NCI-H446 (cell line): Measurements from ENCODE around the gene LGALSL.

Experiments
- DNase-seq, 2 experiments: peaks; one replicate each; lab custom pipeline; 2025; lab: John Stamatoyannopoulos, UW

The LGALSL gene

GRCh38 chr2:64471600-64471999, 17.6 kb downstream of the LGALSL start:
- no peak for DNase-seq

DNA sequence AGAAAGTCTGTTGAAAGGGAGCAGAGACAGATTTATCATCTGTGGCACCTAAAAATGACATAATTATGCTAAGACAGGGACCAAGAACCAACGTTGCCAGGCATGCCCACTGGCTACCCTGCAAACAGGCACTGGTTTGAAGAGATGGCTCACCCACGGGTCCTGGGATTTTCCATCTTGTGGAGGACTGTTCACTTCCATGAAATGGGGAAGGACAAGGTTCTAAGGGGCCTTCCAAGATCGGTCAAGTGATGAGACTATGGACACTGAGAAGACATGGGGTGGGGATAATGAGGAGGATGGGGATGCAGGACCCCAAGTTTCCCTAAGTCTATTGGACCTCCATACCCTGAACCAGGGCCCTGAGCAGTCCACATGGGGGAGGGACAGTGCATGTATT, 18.9 kb downstream of the LGALSL start:
- DNase-seq, result no peak

DNA sequence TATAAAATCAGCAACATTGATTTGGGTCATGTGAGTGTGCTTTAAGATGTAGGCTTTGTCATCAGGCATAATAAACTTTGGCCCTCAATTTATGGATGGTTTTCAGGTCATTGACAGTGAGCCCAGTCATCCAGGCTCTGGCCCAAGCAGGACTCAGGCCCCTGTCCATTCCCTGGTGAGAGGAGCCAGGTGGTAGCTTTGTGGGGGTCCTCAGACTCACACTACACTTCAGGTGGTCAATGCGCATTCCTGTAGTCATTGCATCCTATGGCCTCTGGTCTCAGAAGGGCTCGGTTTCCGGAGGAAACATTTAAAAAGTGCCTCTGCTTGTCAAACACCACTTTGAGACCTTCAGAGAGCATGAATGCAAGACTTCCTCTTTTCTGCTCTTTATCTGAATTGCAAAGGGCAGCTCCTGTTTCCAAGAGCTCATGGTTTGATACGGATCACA, 20.2 kb downstream of the LGALSL start:
- DNase-seq, result no peak

- DNase-seq, result no peak
Observed at GRCh38 chr2:64474636-64475035, 20.7 kb downstream of the LGALSL start.

- no peak for DNase-seq
Observed at GRCh38 chr2:64477037-64477436, 23.1 kb downstream of the LGALSL start.

- no peak for DNase-seq
Observed at GRCh38 chr2:64477979-64478378, 24.0 kb downstream of the LGALSL start.

DNA sequence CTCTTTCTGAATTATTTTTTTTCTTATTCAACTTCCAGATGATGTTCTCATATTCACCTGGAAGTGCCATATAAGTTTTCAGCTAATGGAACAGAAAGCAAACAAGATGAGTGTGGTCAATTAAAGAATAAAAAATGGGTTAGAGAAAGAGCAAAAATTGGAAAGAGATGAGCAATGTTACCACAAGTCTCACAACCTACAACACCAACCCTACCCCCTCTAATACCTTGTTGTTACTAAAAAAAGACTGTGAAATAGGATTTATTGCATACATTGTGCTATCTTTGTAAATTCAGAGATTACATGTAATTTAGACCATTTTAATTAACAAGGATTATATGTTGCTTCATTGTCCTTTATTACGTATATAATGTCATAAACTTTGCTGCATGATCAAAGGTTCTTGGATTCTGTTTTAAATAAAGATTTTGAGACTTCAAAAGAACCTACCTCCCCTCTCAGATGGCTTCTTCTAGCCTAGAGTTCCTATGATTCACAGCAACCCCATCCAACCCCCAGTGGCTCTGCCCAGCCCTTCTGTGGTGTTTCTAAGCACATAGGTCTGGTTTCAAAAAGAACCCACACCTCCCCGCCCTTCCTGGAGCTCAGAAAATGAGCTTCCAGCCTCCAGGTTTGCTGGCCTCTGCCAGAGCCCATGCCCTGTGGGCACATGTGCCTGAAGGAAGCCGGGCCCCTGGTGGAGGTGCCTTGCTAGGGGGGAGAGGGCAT, 24.7 kb downstream of the LGALSL start:
- DNase-seq, result no peak

DNA sequence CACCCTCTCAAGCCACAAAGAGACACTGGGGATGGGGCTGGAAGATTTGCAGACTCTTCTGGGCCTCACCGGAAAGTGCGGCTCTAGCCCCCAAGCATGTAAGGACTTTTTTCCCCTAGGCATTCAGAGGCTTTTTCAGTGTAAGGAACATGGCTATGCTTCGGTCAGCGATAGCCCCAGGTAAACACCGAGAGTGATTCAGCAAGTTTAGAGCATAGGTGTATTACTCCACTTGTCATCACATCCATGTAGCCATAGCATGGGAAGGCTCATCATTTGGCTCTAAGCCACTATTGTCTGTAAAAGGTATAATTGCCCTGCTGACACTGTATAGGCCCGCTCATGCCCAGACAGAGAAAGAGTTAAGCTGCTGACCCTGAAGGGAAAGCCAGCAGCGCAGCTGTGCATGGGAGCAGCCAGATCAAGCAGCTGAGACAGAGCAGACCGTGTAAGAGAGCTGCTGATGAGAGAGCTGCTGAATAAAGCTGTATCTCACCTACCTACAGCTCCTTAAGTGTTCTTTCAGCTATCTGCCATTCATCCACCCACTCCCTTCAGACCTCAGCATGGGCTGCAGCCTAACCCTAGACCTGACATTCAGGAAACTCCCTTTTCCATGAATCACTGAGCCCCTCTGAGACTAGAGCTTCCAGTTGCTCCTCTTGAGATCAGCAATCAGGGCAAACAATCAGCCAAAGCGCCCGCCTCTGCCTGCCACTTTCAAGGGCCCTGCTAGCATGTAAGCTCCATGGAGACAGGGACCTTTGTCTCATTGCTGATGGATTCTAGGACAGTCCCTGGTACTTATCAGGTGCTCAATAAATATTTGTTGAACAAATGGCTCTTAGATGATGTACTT, 25.5 kb downstream of the LGALSL start:
- DNase-seq, result no peak

DNA sequence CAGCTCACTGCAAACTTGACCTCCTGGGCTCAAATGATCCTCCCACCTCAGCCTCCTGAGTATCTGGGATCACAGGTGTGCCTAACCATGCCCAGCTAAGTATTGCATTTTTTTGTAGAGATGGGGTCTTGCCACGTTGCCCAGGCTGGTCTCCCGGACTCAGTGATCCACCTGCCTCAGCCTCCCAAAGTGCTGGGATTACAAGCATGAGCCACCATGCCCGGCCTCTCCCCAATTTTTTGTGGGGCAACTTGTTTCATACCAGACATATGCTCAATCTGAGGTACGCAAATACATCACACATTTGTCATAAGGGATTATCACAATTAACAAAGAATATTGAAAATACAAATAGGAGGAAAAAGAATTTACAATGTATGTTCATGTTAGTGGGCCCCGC, 27.7 kb downstream of the LGALSL start:
- DNase-seq, result no peak

DNA sequence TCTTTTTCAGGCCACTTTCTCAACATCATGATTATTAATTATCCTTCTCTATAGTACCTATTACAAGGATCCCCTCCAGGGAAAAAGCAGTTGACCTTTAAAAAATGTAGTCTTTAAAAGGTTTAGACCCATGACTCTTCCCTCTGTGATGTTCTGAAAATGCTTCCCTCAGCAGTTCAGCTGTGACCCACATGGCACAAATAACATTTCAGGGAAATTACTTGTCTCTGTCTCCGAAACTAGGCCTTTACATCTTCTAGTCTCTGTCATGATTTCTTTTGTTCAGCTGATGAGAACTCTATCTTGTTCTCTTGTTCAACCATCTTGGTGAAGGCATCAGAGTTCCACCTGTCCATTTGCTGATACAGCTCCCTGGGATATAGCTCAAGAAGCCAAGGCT, 28.3 kb downstream of the LGALSL start:
- no peak for DNase-seq

DNA sequence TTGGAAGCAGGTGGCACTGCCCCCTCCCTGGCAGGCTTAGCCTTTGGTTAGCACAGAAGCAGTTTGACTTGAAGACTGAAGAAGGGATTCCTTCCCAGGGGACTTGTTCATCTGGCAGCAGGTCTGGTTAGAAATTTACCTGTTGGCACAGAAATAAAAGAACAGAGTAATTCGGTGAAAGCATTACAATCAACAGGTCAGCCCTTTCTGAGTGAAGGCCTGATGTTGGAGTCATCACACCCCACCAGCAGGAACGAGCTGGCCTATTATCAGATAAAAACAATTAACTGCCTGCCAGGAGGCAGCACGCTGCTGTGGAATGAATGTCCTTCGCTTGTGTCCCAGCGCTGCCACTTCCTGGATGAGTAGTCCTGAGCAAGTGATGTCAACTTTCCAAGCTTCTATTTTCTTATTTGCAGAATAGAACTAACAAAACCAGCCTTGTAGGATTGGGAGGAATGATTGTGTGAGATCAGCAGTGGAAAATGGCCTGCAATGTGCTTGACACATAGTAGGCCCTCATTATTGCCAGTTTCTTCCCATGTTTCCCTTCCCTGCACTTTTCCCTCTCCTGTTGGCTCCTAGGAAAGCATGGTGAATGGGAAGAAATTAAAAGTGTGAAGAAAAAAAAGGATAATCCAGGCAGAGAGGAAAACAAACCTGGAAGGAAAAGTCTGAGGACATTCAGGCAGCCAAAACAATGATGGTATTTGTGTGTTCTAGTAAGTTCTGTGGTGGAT, 29.0 kb downstream of the LGALSL start:
- DNase-seq, result no peak

- no peak for DNase-seq
Observed at GRCh38 chr2:64485331-64485730, 31.4 kb downstream of the LGALSL start.

DNA sequence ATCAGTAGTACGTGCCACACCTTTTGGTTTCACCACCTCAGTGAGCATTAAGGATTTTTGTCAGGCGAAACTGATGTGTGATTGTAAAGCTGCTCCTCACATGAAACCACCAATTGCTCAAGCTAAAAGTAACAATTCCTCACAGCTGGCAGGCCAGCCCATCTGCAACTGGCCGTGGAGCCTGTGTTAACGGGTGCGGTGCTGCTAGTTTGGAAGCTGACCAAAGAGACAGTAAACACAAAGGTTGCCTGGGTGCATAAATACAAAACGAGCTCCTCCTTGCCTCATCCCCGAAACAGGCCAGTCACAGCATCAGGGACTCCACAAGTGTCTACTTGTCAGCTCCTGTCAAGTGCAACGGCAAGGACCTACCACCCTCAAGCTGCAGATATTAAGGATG, 32.0 kb downstream of the LGALSL start:
- peak in 1 of 2 experiments; percentile 6 for DNase-seq

DNA sequence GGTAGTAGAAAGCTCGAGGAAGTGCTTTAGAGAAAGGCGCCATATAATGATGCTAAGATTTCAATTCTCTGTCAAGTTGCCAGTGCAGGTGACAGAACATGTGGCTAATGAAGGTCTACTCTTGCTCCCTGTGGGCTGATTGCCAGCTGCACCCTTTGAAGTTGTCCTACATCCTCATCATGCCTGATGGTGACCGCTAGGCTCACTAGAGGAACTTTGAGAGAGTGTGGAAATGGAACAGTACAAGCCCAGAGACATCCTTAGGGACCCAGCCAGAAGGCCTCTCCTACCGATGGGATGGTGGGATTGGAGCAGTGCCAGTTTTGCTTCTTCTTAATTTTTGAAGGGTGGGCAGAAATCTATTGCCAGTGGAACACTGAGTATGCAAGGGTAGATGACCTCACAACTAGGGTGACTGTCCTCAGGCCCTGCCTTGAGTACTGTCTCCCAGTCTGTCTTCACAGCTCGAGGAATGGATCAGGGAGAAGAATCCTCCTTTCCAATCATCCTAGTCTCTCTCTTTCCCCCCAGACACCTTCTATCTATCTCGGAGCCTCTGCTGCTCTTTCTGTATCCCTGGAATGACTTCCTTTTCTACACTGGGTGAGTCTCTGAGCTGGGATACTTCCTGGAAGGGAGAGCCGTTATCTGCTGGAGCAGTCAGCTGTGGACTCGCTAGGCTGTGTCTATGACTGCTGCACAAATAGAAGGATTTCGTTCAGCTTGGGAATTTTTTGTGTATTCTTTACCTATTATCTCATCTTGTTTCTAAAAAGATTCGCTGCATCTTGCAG, 33.5 kb downstream of the LGALSL start:
- no peak for DNase-seq

GRCh38 chr2:64488050-64488974, 34.4 kb downstream of the LGALSL start:
- DNase-seq, result peak in 1 of 2 experiments; percentile 67

DNA sequence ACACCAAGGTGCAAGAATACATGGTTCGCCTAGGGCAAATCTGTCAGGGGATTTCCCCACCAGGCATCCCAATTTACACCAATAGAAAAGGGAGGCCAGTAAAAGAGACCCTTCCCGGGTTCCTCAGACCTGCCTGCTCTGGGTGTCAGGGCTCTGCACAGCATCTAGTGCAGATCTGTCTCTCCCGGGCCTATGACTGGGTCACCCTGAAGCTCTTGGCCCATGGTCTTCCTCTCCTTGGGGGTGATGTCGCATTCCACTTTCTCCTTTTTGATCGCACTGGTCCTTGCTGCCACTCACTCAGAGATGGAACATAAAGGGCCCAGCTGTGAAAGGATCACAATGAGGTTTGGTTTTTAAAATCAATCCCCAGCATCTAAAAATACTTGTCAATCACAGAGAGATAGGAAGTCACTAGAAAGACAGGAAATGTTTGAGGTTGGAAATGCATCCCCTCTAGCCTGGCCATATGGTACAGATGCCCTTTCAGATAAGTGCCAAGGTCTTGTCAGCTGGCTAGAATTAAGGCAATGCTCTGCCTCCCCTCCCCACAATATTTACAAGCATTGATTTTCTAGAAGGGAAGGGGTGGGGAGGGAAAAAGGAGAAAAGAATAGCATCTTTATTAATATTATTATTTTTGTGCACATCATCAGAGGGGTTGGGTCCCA, 35.3 kb downstream of the LGALSL start:
- no peak for DNase-seq

DNA sequence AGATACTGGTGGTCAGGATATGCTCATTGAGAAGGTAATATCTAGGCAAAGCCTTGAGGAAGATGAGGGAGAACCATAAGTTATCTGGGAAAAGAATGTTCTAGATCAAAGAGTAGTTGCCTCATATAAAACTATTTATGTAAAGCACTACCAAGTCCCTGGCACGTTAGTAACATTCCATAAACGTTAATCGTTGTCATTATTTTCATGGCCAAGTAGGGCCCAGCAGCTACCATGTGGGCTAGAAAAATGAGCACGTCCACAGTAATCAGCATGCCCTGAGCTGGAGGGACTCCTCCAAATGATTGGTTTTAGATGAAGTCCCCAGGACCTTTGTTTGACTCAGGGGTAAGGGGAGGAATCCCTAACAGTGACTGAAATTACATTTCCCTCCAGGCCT, 37.5 kb downstream of the LGALSL start:
- DNase-seq, result no peak

DNA sequence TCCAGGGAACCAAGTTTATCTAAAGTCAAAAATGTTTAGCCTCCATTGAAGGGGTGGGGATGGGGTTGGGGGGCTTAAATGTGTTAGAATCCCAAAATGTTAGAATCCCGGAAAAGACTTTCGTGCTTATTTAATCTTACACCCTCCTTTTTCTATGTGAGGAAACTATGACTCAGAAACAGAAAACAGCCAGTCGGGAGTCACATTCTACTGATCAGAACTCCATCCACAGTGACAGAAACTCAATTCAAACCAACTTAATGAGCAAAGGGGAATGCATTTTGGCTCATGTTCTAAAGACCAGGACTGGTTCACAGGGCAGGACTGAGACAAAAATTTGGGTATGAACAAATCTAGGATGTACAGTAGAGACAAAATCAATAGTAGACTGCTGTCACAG, 38.3 kb downstream of the LGALSL start:
- DNase-seq, result no peak

GRCh38 chr2:64492821-64493220, 38.9 kb downstream of the LGALSL start:
- DNase-seq, result no peak

- no peak for DNase-seq
Observed at GRCh38 chr2:64493788-64494187, 39.8 kb downstream of the LGALSL start.
